Left renal pelvis (tissue), 4 donors: ENCODE results near the gene LRMDA. TPM values are rescaled to one million over a fixed set of nuclear protein-coding genes. Genes with fewer than 3 reads are reported as not detected.
A peak's percentile ranks its signal among the peaks of the same experiment; 100 is the strongest.

Experiments used
- DNase-seq, 4 donors: peaks; one replicate each; pipeline ENCODE4 v3.0.0-alpha.2; 2013; ENCODE audit warnings: low read depth in 4 of 4, low spot score in 3 of 4
- polyA plus RNA-seq, 4 donors: library from polyadenylated mRNA; unstranded; fragments of 120-200 nt; gene quantifications; one replicate each; pipeline ENCODE4 v1.2.1, GENCODE V29; 2013; ENCODE audit not compliant: insufficient read length in 4 of 4

The LRMDA gene
- polyA plus RNA-seq, 4 donors: 7.8 to 23.9 (median 16.5) TPM

DNA sequence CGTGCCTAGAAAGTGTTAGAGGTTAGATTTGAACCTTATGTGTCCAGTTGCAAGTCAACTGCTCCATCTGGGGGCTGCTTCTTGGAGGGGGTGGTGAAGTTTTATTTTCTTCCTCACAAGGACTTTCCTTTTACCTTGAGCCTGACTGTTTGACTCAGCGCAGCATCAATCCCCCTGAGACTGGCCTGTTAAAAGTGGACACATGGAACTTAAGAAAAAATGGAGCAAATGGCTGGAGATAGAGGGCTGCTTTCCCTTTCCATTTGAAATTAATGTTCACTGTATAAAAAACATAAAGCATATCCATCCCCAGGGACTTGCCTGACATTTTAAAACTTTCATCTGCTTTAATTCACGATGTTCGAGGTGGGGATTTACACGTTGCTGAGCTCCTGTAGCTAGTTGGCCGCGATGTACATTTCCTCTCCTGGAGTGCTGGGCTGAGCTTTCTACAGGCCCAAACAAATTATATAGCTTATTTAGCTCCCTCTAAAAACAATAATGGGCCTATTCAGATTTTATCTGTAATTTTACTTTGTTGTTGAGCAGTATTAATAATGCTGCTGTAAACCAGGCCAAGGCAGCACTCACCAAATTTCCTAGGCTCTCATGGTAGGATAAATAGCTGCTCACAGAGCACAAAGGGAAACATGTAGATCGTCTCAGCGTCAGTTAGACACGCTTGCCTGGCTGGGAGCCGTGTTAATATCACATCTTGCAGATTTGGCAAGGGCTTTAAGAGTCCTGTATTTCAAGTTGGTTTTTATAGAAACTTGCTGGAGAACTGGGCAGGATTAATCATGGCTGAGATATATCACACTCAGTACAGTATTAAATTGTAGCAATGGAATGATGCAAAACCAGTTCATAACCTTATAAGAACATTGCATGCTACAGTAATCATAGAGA is 251.5 kb downstream of the LRMDA start:
- peak in 1 of 4 donors; percentile 39 for DNase-seq

GRCh38 chr10:75685187-75685586 is 253.8 kb downstream of the LRMDA start:
- no peak for DNase-seq

DNA sequence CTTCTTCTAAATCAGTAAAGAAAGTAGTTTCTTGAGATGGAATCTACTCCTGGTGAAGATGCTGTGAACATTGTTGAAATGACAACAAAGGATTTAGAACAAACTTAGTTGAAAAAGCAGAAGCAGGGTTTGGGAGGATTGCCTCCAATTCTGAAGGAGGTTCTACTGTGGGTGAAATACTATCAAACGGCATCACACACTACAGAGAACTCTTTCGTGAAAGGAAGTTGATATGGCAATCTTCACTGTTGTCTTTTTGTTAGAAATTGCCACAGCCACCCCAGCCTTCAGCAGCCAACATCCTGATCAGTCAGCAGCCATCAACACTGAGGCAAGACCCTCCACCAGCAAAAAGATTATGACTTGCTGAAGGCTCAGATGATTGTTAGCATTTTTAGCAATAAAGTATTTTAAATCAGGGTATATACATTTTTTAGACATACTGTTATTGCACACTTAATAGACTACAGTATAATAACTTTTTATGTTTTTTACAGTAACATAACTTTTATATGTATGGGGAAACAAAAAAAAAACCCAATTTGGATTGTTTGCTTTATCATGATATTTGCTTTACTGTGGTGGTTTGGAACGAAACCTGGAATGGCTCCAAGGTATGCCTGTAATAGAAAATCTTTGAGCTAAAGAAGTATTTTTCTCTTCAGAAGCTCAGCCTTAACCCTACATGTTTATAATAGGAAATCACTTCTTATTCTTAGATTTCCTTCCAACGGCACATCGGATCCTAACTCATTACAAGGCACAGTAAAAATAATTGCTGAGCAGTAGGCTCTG is 257.3 kb downstream of the LRMDA start:
- DNase-seq: no peak

DNA sequence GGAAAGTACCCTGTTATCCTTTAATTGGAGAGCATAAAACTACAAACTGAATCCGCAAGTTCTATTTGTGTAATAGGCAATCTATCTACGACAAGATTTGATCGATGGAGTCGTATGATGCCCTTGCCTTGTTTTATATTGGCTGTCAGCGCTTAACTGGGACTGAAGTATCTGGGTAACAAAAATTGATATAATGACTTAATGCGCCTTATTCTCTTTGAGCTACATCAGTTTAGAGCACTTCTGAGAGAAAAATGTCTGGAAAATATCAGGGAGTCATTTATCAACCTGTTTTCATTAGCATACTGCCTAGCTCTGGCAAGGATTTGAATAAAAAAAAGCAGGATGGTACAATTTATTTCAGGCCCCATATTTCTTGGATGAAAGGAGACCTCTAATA is 262.1 kb downstream of the LRMDA start:
- no peak for DNase-seq

DNA sequence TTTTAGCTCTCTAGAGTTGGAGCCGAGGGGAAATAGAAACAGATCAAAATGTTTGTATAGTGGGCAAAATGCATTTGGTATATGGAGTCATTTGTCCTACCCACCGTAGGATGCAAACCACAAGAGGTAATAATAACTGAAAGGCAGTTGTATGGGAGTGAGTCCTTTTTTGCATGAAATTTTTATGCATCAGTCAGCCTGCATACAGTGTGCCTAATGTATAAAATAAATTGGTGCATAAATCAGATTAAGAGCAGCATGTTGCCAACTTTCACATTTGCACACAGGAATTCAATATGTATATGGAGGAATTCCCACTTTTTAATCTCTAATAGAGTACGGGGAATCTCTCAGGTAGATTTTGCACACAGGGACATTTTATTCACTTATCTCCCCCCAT is 262.8 kb downstream of the LRMDA start:
- DNase-seq: no peak

GRCh38 chr10:75694790-75695189 is 263.4 kb downstream of the LRMDA start:
- no peak for DNase-seq

DNA sequence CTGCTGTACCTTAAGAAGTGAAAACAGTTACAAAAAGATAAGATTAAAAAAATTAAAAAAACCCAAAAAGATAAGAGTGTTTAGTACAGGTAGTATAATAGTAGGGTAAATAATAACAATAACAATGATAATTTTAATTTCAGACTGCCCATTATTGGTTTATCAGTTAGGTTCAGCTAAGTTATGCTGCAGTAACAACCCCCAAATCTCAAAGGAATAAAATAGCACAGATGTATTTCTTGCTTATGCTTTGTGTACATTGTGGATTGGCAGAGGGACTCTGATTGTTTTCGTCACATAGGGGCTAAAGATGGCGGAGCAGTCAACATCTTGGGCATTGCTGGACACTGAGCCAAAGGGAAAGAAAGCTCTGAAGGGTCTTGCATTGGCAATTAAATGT is 264.6 kb downstream of the LRMDA start:
- DNase-seq: no peak

DNA sequence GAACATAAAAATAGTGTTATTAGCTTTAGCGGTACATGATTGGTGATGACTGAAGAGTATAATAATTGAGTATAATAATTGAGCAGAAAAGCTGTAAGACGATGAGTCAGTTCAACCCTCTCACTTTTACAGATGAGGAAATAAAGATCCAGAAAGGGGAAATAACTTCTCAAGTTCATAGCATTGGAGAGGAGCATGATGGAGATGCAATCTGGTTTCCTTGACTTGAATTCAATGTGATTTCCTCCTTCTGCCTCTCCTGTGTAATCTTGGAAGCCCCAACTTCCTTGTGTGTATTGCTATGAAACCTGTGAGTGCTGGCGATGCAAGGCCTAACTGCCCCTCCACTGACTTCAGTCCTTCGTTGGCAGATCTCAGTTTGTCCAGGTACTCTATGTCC is 265.1 kb downstream of the LRMDA start:
- DNase-seq: no peak

- DNase-seq: peak in 1 of 4 donors; percentile 44
Measured at GRCh38 chr10:75703191-75703854, 271.9 kb downstream of the LRMDA start.

DNA sequence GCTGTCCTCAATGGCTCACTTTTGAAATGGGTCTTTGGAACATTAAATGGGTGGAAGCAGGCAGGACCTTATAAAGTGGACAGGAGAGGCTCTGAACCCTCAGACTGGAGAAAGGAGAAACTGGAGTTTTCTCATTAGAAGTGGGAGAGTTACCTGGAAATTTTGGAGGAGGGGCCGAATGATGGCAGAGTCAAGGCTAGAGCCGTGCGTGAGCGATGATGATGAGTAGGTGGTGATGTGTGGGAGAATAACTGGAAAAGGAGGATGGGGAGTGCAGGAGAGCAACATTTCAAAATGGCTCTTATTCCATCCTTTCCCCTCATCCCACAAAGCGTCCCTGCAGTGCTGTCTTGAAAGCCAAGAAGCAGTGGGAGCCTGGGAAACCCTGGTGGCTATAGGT is 274.0 kb downstream of the LRMDA start:
- DNase-seq: no peak

- DNase-seq: no peak
Measured at GRCh38 chr10:75707080-75707840, 275.8 kb downstream of the LRMDA start.

- DNase-seq: no peak
Measured at GRCh38 chr10:75708060-75708459, 276.6 kb downstream of the LRMDA start.

DNA sequence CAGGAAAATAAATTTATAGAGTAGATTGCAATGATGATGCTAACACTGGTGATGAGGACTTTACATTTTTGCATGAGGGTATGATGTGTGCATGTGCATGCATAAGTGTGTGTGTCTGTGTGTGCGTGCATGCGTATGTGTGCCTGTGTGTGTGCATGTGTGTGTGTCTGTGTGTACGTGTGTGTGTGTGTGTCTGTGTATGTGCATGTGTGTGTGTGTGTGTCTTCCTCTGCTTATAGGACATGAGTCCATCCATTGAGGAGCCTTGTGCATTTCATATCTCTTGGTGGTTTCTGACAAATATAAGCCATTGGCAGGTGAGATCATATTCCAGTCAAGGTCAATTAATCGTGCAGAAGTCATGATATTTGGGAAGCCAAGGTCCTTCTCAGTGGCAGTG is 277.8 kb downstream of the LRMDA start:
- no peak for DNase-seq

- DNase-seq: no peak
Measured at GRCh38 chr10:75709811-75710210, 278.4 kb downstream of the LRMDA start.

- no peak for DNase-seq
Measured at GRCh38 chr10:75712242-75712880, 280.9 kb downstream of the LRMDA start.

GRCh38 chr10:75716506-75716905 is 285.1 kb downstream of the LRMDA start:
- DNase-seq: no peak

DNA sequence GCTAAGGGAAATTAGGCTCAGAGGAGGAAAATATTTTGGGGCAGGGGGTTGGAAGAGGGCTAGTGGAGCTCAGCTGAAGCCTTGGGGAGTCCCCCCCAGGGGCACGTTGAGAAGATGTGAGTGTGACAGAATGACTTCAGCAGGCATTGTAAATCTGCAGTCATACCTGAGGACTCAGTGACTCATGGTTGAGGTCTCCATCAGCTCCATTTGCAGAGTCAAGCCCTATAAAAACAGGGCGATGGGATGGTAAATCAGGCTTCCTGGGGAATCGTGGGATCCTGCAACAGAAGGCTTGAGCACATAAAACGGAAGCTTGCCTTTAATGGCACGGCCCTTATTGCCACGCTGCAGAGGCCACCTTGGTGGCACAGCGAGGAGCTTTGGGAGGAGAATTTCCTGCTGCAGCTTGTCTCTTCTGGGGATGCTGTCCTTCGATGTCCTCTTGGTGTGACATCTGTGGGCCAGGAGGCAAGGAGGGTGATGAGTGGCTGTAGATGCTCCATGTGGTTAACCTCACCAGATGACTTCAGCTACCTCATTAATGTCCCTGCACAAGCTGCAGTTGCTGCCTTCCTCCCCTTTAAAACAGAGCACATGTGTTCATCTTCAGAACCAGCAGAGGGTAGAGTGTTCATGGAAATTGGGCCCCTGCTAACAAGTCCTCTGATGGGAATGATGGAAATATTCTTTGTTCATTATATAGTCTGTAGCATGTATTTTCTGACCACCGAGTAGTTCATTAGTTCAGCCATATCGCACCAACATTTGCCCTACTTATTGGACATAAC is 285.9 kb downstream of the LRMDA start:
- DNase-seq: no peak

DNA sequence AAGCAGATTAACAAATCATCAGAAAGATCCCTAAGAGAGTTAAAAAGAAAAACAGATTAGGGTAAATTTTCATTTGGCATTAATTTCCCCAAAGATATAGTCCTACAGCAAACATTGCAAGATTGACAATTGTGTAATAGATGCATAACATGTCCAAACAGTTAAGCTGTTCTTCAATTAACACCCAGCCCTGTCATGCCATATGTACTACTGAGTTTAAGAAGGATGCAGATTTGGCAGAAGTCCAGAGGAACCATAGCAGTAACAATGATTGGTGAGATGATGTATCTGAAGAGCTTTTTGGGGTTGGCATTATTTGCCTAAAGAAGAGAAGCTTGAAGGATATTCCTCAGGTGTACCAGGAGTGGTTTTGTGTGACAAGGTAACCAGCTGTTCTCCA is 287.6 kb downstream of the LRMDA start:
- DNase-seq: no peak

DNA sequence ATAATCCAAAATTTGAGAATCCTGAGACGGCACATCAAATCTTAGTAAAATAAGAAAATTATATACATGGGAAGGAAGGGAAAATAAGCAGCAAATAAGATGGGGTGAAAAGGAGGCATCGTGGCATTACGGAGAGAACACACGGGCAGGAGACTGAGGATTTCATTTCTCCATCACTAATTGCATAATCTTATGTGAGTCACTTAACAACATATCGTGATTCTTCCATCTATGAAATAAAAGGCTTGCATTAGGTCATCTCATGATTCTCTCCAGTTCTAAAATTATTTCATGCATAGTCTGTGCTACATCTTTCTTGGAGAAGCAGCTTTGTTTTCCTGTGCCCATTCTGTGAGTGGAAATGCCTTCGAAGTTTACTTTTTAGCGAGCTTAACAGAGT is 288.7 kb downstream of the LRMDA start:
- no peak for DNase-seq
